ENCODE measurements around the gene FOXO1.

GRCh38 chr13:40660692-40661091 is 5.7 kb downstream of the FOXO1 start:
- TF ChIP-seq POLR2A (IDR thresholded peaks at IDR 0.05; ENCODE audit: low read length) (no peak), GATA1 (IDR thresholded peaks at IDR 0.05; ENCODE audit: low read depth, low read length) (no peak)
